Stomach (tissue), 4 donors: ENCODE measurements around the gene SLC66A1.
A peak's percentile ranks its signal among the peaks of the same experiment; 100 is the strongest.

ENCODE experiments used
- EP300 ChIP-seq: sonication (generic); formaldehyde crosslinking; IDR thresholded peaks from one replicate; pipeline ENCODE4 v1.6.1; 2017; ENCODE audit warnings: antibody characterized with exemption
- POLR2A ChIP-seq, 4 donors: fragments of 450-650 bp; IDR thresholded peaks; one replicate each; pipeline ENCODE4 v1.6.1; 2016; ENCODE audit warnings: antibody characterized with exemption in 4 of 4, control low read depth in 2 of 4, mild to moderate bottlenecking in 1 of 4, moderate library complexity in 1 of 4
- POLR2AphosphoS5 ChIP-seq, 3 donors: sonication (generic); formaldehyde crosslinking; IDR thresholded peaks; one replicate each; pipeline ENCODE4 v1.6.1; 2016; ENCODE audit warnings: antibody characterized with exemption in 3 of 3
- TF ChIP-seq, protein P1 (sequence below), 7 experiments: fragments of 450-650 bp in 4 of 7; fragments of 200-600 bp in 3 of 7; sonication (generic) in 3 of 7; IDR thresholded peaks; one replicate each; pipeline ENCODE4 v1.5.1; 2016 to 2019; ENCODE audit warnings: antibody characterized with exemption in 7 of 7, control low read depth in 2 of 7, mild to moderate bottlenecking in 1 of 7

DNA sequence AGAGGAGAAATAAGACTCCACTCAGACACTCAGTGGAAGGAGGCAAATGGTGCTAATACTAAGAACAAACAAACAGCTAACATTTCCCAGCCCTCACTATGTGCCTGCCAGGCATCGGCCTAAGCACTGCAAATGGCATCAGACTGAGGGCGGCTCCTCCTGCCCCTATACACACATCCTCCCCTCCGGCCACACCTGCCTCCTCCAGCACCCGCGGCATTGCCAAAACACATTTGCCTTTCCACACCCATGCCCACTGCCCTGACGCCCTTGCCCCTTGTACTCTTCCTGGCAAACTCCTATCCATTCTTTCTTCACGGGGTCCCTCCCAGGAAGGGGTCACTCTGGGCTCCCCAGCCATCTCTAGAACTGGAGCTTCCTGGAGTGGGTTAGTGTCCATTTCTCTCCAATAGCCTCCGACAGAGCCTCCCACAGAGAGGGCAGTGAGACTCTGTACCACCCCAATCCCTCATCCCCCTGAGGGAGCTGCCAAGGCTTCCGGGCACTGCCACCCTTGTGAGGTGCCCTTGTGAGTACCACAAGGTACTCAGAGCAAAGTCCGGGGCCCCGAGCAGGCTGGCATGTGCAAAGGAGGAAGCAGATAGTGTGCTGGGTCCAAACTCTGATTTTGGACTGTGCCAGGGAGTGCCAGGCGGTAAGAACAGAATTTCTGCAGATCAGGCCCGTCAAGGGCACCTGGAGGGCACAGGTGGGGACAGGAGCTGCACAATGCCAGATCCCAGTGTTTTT lies 24.5 kb upstream of the SLC66A1 start:
- TF ChIP-seq, protein P1, sequence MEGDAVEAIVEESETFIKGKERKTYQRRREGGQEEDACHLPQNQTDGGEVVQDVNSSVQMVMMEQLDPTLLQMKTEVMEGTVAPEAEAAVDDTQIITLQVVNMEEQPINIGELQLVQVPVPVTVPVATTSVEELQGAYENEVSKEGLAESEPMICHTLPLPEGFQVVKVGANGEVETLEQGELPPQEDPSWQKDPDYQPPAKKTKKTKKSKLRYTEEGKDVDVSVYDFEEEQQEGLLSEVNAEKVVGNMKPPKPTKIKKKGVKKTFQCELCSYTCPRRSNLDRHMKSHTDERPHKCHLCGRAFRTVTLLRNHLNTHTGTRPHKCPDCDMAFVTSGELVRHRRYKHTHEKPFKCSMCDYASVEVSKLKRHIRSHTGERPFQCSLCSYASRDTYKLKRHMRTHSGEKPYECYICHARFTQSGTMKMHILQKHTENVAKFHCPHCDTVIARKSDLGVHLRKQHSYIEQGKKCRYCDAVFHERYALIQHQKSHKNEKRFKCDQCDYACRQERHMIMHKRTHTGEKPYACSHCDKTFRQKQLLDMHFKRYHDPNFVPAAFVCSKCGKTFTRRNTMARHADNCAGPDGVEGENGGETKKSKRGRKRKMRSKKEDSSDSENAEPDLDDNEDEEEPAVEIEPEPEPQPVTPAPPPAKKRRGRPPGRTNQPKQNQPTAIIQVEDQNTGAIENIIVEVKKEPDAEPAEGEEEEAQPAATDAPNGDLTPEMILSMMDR (IDR thresholded peaks at IDR 0.05): no peak
- no peak for TF ChIP-seq POLR2A (IDR thresholded peaks at IDR 0.05)
- no peak for TF ChIP-seq EP300
- TF ChIP-seq POLR2AphosphoS5 (IDR thresholded peaks at IDR 0.05): peak in 2 of 3 donors; percentile 58 to 64
